HG02973 (cell line): ENCODE results near the gene MAGIX.

ENCODE experiments used
- ATAC-seq: cut with Tn5 transposase; IDR thresholded peaks from one replicate; pipeline ENCODE4 v1.9.1; 2021; ENCODE audit warnings: moderate library complexity; ENCODE audit not compliant: unreplicated experiment

MAGIX gene

GRCh38 chrX:49204017-49204416, 41.5 kb downstream of the MAGIX start:
- ATAC-seq: no peak

GRCh38 chrX:49204709-49205108, 42.2 kb downstream of the MAGIX start:
- ATAC-seq: no peak

- ATAC-seq: no peak
Measured at GRCh38 chrX:49205443-49205842, 42.9 kb downstream of the MAGIX start.

GRCh38 chrX:49206543-49206942, 44.0 kb downstream of the MAGIX start:
- ATAC-seq: no peak

- no peak for ATAC-seq
Measured at GRCh38 chrX:49208399-49208798, 45.8 kb downstream of the MAGIX start.

GRCh38 chrX:49209434-49210251, 47.1 kb downstream of the MAGIX start:
- no peak for ATAC-seq

GRCh38 chrX:49210406-49210805, 47.8 kb downstream of the MAGIX start:
- ATAC-seq: no peak

GRCh38 chrX:49211074-49211473, 48.5 kb downstream of the MAGIX start:
- no peak for ATAC-seq

GRCh38 chrX:49212209-49212608, 49.7 kb downstream of the MAGIX start:
- no peak for ATAC-seq

- ATAC-seq: no peak
Measured at GRCh38 chrX:49212861-49213260, 50.3 kb downstream of the MAGIX start.

- no peak for ATAC-seq
Measured at GRCh38 chrX:49214416-49214815, 51.9 kb downstream of the MAGIX start.

- no peak for ATAC-seq
Measured at GRCh38 chrX:49214996-49215526, 52.5 kb downstream of the MAGIX start.
